Glomerular visceral epithelial cell (primary cell): ENCODE measurements around the gene MET.
"Not testable (repeated sequence)": the region's sequence is repeated elsewhere in the genome, so short reads cannot be mapped to it uniquely, and the experiment has no call there.

Source experiments
- DNase-seq: peaks from one replicate; pipeline ENCODE4 v3.0.0-alpha.2; 2016; ENCODE audit errors: extremely low spot score

The MET gene

DNA sequence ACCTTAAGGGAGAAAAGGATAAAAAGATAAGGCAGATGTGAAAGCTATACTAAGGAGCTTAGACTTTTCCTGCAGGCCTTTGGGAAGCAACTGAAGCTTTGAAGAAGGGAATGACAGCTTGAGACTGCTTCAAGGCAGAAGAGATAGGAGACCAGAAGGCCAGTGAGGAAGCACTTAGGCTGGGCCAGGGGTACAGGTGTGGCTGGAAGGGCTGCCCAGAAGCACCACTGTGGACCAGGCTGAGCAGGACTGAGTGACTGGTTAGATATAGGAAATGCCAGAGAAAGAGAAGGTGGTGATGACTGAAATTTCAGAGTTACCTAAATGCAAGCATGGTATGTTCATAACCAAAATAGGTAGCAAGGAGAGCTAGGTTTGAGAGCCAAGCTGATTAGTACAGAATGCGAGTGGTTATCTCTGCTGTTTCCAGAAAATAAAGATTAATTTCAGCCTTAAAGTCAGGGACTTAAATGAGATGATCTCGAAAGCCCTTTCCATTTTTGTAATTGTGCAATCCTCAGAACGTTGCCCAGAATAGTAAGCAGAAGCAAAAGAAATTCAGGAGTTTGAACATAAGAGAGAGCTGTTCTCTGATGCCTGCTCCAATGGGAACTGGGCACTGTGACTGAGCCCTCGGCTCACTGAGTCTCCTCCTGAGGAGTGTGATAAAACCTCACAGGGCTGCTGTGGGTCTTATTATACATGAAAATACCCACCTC lies 54.9 kb downstream of the MET start:
- DNase-seq: no peak

DNA sequence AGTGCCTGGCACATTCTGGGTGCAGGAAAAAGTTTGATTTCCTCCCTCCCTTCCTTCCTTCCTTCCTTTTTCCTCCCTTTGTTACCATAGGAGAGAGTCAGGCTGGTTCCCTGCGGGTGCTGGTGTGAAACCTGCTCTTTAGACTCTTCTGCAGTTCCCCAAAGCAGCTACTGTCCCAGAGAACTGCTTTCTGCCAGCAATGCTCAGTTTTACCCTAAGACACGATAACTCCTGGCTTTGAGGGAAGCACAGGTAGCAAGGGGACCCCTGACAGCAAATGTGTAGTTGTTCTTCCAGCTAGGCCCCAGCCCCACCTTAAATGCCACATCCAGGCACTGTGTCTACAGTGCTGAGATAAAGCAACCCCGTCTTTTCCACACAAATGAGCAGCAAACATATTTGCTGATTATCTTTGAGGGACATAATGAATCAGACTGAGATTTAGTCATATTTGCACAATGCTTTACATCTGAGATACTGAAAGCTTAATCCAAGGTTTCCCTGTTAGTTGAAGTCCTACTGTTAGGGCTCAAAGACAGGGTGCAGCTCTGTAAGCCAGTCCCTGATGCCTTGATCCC lies 55.5 kb downstream of the MET start:
- no peak for DNase-seq

- DNase-seq: no peak
Measured at GRCh38 chr7:116728413-116728812, 56.4 kb downstream of the MET start.

- DNase-seq: no peak
Measured at GRCh38 chr7:116730097-116731022, 58.4 kb downstream of the MET start.

GRCh38 chr7:116731023-116731395 lies 59.0 kb downstream of the MET start:
- DNase-seq: peak; percentile 46

GRCh38 chr7:116731445-116732335 lies 59.7 kb downstream of the MET start:
- no peak for DNase-seq

- DNase-seq: no peak
Measured at GRCh38 chr7:116732788-116733694, 61.0 kb downstream of the MET start.

DNA sequence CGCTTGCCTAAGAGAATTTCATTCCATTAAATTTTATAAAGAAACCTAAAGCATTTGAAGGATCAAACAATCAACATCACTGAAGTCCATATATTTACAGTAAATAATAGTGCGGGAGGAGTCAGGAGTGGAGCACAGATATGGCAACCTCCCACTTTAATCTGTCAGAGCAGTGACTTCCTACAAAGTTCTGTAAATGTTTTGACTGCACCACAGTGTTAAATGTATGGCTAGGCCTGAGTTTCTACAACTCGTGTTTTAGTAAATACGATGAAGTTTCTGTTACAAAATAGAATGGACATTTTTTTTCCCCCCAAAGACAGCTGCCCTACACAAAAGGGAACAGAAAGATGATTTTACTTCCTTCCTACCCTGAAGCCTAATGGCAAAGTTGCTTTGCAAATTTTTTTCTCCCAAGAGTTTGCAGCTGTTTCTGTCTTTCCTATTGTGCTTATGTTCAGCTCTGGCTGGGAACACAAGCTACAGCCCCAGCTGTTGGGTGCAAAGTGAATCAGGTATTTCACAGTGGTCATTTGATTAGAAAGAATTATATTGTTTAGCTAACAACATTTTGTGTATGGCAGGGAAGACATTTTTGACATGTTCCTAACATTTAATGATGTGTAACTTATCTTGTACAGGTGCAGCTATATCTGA lies 62.1 kb downstream of the MET start:
- no peak for DNase-seq

- no peak for DNase-seq
Measured at GRCh38 chr7:116734710-116735109, 62.7 kb downstream of the MET start.

DNA sequence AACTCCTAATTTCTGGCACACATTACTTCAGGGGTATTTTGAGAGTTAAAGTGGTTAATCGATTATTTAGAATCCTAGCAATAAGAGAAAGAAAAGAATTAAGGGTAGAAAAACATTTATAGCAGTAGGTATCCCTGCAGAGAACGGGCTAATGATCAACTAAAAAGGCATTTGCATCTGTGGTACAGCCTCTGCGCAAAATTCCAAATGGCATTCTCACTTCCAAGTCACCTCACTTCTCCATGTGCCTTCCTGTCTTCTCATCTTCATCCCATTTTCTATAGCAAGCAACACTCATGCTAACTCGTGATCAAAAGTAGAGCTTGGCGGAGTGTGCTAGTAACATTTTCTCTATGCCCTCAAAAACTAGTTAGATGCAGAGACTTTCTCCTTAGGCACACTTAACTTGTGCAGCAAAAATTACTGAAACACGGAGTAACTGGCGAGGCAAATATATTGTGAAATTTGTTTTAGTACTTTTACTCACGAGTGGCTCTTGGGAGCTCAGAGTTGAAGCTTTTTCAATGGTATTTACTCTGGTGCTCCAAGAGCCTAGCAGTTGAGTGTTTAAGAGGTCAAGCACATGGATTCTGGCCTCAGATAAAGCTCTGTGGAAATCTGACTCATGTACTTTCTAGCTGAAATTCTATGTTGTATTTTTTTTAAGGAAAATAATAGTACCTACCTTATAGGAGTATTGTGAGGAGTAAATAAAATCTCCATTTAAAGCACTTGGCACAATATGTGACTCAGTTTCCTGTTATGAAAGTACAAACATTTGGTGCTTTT lies 65.1 kb downstream of the MET start:
- DNase-seq: peak; percentile 71

DNA sequence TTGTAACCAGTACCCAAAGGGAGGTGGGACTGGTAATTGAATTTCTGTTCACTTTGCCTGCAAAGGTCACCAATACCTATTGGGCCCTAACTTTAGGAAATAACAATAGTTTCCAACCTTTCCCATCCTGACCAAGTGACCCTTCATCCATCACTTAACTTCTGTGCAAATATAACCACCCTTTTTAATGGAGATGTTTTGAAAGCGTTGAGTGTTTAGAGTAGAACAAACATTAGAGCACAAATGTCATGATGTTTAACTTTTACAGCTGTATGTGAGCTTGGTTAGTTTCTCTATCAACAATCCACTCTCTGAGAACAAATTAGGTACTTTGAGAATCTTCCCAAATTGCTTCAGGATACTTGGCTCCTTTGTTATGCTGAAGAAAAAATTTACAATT lies 66.4 kb downstream of the MET start:
- DNase-seq: no peak

GRCh38 chr7:116739307-116739706 lies 67.3 kb downstream of the MET start:
- DNase-seq: no peak

DNA sequence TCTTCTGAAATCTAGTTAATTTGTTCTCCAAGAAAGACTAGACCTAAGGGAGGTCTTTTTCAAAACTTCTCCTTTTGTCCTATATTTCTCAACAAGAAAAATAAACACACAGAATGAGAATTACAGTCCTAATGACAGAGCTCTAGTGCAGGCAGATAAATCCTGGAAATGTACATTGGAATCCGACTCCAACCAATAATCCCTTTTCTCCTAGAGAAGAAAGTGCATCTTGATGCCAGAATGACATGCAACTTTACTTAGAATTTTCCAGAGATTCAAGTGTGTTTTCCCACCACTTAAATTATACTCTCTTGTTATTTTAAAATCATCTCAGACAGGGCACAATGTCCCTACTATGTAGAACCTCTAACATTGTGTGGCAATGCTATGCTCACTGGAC lies 68.2 kb downstream of the MET start:
- no peak for DNase-seq

DNA sequence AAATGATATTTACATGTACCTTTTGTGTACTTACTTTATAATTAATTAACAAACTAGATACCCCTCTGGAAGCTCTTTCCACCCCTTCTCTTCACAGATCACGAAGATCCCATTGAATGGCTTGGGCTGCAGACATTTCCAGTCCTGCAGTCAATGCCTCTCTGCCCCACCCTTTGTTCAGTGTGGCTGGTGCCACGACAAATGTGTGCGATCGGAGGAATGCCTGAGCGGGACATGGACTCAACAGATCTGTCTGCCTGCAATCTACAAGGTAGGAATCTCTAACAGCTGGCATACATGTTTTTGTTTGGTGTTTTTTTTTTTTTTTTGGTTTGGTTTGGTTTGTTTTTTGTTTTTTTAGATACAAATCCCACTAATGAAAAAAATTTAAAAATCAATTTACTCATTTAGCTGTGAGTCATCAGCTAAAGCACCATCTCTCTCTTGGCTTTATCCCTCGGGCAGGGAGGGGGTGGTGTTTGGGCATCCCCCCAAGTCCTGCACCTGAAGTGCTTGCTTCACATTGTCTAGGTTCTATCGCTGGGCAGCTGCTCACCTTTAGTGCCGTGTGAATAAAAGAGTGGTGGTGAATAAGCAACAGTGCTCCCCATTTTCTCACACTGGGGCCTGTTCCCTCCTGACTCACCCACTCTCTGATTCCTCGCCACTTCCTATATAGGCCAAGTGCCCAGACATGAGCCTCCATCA lies 68.9 kb downstream of the MET start:
- DNase-seq: no peak

DNA sequence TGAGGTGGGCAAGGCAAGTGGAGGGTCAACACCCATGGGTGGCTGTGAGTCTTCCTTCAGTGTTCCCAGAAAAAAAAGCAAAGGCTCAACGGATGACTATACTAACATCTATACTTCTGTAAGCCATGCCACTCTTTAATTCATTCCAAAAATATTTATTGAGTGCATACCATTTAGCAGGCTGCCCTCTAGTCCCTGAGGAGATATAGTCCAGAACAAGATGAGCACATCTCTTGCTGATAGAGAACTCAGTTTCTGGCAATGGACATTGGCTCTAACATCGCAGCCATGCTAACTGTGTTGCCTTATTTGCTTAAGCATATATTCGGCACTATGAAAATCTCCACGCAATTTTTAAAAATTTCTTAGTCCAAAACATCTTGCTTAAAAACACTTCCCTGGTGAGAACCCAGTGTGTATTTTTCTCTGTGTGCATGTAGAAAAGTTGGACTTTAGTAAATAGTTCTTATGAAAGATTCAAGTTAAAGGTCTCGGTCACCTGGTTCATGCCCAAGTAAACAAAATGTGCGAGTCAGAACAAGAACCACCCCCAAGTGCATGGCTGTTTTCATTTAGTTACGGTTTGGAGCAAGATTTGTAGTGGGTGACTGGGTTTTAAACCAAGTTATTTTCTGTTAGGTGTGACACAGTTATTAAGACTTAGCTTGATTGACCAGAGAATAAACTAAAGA lies 69.8 kb downstream of the MET start:
- DNase-seq: no peak

DNA sequence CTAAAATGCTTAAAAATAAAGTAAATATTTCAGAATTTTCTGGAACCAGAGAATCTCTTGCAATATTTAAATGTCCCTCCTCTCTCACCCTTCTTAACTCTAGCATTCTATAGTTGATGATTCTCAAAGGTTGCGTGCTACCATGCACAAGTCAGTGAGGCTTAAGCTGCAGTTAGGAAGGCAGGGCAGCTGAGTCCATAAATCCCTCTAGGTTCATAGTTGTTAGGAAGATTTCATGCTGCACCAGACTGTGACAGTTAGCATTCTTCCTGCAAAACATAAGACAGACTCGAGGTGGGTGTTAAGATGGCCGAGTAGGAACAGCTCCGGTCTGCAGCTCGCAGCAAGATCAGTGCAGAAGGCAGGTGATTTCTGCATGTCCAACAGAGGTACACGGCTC lies 70.6 kb downstream of the MET start:
- no peak for DNase-seq

DNA sequence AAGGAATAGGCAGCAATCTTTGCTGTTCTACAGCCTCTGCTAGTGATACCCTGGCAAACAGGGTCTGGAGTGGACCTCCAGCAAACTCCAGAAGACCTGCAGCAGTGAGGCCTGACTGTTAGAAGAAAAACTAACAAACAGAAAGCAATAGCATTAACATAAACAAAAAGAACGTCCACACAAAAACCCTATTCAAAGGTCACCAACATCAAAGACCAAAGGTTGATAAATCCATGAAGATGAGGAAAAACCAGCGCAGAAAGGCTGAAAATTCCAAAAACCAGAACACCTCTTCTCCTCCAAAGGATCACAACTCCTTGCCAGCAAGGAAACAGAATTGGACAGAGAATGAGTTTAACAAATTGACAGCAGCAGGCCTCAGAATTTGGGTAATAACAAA lies 71.8 kb downstream of the MET start:
- DNase-seq: not testable (repeated sequence)

GRCh38 chr7:116746388-116746787 lies 74.4 kb downstream of the MET start:
- not testable (repeated sequence) for DNase-seq
